Ammon's horn (tissue), 1 donor: Measurements from ENCODE around the gene PDHX.

Source experiments
- DNase-seq: peaks from one replicate; pipeline ENCODE4 v3.0.0-alpha.2; 2016; ENCODE audit warnings: low spot score

PDHX gene

GRCh38 chr11:34994854-34995253 is 78.4 kb downstream of the PDHX start:
- DNase-seq: no peak

GRCh38 chr11:34996958-34997357 is 80.5 kb downstream of the PDHX start:
- no peak for DNase-seq

- no peak for DNase-seq
Measured at GRCh38 chr11:34997952-34998528, 81.6 kb downstream of the PDHX start.

DNA sequence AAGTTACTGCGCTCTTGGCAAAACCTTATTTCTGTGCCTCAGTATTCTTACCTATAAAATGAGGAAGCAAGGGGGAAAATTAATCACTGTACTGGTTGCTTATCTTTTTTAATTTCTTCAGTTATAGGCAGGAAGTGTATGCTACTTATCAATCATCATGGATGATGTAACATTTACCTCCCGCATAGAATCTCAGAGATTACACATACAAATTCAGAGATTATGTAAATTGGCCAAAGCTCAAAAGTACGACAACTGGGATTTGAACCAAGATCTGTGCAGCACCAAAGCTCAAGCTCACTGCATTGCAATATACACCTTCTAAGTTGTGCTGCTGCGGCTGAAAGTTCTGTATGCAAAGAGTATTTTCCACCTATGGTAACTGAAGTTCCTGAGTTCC is 83.0 kb downstream of the PDHX start:
- DNase-seq: no peak

- DNase-seq: no peak
Measured at GRCh38 chr11:35003186-35003585, 86.8 kb downstream of the PDHX start.

DNA sequence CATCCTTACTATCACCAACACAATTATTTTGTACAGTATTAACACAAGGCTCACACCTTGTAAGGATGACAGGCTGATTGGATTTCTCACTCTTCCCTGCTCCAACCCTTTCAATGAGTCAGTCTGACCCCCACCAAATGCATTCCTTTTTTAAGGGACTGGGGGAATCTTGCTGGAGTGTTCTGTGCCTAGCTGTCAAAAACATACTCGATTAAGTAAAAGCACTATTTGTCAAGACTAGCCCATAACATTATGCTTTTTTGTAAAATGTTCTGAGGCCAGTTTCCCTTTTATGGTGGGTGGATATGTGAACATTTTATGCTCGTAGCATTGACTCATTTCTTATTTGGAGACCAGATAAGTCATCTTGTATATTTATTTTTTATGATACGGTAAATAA is 87.2 kb downstream of the PDHX start:
- DNase-seq: no peak

DNA sequence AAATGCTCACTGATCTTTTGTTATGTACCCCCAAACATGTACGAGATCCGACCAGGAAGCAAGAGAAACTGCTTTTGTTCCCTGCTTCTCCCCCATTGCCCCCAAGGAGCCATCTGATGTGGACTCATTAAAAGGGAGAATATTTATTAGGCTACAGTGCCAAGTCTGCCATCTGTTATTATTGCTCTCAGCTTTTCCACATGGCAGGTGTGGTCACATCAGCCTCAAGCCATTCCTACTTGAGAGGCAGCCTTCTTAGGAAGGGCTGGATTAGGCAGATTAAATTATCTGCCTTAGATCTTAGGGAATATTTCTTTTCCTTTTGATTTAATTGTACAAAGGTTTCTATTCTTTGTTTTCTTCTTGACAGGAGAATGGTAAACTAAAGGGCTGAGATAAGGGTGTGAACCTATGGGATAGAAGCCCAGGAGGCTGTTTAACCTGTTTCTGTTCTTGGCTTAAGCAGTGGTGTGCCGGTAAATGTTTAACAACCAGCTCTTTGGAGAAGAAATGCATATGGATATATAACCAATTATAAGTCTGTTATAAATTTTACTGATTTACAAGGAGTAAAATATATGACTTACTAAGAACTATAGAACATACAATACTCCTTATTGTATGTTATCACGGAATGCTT is 88.8 kb downstream of the PDHX start:
- DNase-seq: no peak

- DNase-seq: no peak
Measured at GRCh38 chr11:35006389-35007128, 90.1 kb downstream of the PDHX start.

DNA sequence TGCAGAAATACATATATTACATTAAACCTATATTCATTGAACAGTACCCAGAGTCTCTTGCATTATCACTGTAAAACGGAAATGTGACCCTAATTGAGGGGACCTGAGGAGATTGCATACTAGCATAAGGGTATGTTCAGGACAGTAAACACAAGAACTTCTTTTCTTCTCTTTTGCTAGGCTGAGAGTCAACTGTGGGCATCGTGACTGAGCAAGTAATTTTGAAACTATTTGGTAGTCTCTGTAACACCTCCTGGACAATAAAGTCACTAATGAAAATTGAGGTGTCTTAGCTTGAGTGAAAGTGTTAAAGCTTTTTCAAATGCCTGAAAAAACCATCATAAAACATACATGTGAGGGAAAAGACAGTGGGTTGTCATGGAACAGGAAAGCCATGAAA is 90.9 kb downstream of the PDHX start:
- DNase-seq: no peak

DNA sequence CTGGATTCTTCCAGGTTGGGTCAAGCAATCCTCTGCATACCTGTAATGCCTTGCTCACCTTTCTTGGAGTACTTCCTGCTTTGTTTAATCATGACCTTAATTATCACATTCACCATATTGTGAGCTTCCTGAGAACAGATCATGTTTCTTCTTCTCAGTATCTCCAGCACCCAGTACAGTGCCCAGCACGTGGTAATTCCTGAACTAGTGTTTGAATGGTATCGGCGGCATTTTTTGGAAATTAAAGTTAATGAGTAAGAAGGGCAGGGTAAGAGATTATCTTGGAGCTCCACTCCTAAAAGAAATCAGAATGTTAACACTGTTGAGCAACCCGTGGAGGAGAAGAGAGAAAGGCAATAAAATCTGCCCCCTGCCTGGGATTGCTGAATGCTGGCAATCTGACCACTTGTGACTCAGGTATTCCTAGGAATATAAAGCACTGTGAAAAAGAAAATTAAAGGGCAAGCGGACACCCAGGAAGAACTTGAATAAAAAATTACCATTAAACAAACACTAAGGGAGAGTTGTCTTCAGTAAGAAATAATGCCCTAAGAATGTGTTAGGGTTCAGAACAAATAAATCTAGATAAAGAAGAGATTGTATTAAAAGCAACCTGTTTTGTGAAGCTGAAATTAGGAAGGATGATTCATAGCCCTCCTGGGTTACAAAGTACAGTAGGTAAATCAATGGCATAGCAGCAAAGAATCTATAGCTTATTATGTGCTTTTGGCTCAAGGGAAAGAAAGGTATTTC is 92.9 kb downstream of the PDHX start:
- DNase-seq: no peak

- no peak for DNase-seq
Measured at GRCh38 chr11:35009944-35010342, 93.5 kb downstream of the PDHX start.

- DNase-seq: no peak
Measured at GRCh38 chr11:35010654-35011053, 94.2 kb downstream of the PDHX start.

GRCh38 chr11:35011389-35011788 is 95.0 kb downstream of the PDHX start:
- DNase-seq: no peak

DNA sequence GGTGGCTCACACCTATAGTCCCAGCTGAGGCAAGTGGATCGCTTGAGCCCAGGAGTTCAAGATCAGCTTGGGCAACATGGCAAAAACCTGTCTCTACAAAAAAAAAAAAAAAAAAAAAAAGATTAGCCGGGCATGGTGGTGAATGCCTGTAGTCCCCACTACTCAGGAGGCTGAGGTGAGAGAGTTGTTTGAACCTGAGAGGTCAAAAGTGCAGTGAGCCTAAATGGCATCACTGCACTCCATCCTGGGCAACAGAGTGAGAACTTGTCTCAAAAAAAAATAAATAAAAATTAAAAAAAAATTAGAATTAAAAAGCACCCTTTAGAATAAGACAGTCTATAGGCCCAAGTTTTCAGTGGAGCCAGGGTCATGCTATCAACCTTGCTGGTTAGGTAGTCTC is 95.5 kb downstream of the PDHX start:
- DNase-seq: no peak

DNA sequence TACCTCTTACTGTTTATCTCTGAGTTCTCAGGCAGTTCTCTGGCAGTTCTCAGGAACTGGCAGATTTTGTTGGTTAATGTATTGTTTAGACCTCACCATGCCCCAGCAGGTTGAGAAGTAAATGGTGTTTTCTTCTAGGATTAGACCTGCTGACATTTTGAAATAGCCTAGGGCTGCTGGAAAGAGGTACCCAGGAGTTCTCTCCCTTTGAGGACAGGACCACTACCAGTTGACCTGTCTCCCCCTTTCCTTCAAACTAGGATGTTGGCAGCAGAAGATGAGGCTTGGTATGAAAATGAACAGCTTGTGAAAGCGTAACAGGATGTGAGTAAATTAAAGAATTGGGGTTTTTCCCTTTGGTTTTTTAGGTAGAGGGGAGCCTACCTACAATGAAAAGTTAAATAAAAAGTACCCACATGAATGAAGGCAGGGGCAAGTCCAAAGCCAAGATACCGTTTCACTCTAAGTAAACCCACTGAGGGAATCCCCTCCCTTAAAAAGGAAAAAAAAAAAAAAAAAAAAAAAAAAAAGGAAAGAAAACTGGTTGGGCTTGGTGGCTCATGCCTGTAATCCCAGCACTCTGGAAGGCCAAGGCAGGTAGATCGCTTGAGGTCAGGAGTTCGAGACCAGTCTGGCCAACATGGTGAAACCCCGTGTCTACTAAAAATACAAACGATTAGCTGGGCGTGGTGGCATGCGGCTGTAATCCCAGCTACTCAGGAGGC is 96.2 kb downstream of the PDHX start:
- no peak for DNase-seq

DNA sequence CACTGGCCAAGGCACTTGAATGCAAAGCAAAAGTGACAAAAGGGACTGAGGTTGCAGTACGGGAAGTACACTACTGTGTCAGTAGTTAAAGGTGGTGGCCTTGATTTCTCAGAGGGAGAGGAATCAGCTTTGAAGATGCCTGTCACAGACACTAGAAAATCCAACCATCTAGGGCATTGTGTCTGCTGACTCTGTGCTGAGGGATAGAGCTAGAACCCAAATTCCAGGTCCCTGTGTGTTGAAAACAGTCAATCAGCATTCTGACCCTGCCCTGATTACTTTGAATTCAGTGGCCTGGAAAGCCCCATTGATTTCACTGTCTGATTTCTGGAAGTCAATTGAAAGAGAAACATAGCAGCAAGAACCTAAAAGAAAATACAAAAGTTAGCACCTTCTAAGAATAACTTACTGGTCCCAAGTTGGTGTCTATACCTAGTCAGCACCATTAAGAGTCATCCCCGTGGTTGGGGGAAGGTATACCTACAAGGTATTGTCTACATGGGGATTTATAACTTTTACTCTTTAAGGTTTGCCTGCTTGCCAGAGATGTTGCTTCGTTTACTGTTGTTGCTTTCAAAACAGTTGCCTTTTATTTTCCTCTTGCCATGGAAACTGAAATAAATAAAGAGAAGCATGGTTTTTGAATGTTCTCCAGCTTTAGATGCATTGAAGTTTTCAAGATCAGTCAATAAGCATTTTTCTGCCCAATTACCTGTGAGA is 97.3 kb downstream of the PDHX start:
- no peak for DNase-seq

GRCh38 chr11:35014346-35014745 is 97.9 kb downstream of the PDHX start:
- no peak for DNase-seq

DNA sequence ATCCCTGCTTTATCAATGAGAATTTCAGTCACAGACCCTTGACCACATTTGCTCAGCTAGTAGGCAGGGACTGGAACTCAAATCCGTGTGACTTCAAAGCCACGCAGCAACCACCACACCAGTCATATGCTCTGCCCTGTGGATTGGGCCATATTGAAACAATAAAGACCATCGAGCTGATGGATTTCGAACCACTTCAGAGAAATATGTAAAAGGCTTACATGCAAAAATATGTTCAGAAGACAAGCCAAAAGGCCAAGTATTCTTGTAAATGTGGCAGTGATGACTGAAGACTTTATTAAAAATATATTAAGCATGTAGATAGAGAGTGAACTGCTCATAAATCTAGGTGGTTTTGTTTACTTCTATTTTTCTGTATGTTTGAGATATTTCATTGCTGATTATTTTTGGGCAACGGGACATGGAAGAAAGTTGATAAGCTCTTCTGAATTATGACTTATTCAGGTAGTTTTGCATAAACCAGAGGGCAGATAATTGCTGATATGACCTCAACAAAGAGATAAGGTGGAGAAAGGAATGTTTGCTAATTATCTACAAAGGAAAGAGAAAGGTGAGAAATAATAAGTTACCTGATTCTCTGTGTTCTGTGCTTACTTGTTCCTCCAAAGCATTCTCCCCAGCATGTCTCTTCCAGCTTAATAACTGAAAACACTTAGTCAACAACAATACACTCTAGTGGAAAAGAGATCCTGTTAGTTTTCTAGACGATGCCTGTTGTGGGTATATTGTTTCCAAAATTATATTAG is 99.4 kb downstream of the PDHX start:
- no peak for DNase-seq

DNA sequence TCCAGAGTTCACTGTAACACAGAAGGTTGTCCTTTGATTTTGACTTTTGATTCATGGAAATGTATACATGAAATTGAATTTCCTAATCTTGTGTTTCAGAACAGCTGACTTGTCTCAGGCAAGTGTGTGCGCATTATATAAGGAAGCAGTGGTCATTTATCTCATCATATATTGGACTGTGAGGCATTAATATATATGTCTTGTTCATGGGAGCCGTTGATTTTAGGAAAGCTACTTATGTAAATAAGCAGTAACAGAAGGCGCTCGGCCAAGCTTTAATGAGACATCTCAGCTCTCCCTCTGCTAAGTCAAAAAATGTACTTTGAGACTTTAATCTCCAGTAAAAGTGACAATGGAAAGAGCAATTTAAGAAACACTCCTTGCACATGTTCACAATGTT is 100.5 kb downstream of the PDHX start:
- no peak for DNase-seq

GRCh38 chr11:35017528-35018342 is 101.3 kb downstream of the PDHX start:
- no peak for DNase-seq
